LNCaP clone FGC (cell line): ENCODE data around the gene FLII.

Experiments used
- DNase-seq: peaks from one replicate; pipeline ENCODE4 v3.0.0-alpha.2; 2011; ENCODE audit warnings: low read depth
- H3K4me3 ChIP-seq: 2 replicates; pipeline ENCODE4 v1.5.1; 2011; ENCODE audit warnings: mild to moderate bottlenecking, low read depth, low read length, control low read depth
- TF ChIP-seq, protein P1 (sequence below): IDR thresholded peaks from 2 replicates; pipeline ENCODE4 v1.5.1; 2012; ENCODE audit warnings: mild to moderate bottlenecking; ENCODE audit not compliant: control insufficient read depth, insufficient read depth; ENCODE audit errors: extremely low read depth

FLII gene

DNA sequence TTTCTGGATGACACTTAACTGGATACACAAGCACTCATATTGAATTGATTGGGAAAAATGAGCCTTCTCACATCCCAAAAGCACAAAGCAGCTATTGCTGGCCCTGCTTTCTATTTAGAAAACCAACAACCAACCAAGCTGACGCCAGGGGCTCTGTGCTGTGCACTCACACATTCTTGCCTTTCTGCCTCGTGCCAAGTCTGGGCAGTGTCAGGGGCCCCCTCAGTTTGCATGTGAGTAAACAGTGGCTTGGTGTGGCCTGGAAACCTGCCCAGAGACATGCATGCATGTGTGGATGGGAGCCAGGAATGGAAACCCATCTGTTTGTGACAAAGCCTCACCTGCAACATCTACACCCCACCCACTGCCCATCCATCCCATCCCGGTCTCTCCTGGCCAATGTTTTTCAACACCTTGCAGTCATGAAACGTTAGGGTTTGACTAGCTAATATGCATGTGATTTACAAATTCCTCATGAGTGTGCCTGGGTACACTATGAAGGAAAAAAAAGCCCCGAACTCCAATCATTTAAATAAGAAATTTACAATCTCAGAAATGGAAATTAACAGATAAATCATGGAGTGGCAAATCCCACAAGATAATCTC, 22.3 kb upstream of the FLII start:
- no peak overlapping the region for H3K4me3 ChIP-seq
- TF ChIP-seq, protein P1, sequence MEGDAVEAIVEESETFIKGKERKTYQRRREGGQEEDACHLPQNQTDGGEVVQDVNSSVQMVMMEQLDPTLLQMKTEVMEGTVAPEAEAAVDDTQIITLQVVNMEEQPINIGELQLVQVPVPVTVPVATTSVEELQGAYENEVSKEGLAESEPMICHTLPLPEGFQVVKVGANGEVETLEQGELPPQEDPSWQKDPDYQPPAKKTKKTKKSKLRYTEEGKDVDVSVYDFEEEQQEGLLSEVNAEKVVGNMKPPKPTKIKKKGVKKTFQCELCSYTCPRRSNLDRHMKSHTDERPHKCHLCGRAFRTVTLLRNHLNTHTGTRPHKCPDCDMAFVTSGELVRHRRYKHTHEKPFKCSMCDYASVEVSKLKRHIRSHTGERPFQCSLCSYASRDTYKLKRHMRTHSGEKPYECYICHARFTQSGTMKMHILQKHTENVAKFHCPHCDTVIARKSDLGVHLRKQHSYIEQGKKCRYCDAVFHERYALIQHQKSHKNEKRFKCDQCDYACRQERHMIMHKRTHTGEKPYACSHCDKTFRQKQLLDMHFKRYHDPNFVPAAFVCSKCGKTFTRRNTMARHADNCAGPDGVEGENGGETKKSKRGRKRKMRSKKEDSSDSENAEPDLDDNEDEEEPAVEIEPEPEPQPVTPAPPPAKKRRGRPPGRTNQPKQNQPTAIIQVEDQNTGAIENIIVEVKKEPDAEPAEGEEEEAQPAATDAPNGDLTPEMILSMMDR: no peak
- no peak for DNase-seq

DNA sequence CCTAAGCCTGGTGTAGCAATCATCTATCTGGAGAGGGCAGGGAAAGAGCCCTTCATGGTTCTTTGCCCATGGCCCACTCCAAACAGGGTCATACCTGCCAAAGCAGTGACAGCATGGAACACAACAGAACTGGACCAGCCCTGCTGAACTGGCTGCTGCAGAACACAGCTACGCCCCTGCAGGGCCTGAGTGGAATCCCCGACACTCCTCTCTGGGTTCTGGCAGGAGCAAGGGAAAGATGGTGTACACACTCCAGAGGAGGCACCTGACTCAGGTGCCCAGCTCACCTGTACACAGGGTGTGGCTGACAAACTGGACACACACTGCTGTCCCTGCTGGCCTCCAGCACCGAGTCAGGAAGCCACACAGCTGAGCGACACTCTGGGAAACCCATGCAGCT, 21.7 kb upstream of the FLII start:
- TF ChIP-seq, protein P1: no peak
- H3K4me3 ChIP-seq: no peak overlapping the region
- no peak for DNase-seq

DNA sequence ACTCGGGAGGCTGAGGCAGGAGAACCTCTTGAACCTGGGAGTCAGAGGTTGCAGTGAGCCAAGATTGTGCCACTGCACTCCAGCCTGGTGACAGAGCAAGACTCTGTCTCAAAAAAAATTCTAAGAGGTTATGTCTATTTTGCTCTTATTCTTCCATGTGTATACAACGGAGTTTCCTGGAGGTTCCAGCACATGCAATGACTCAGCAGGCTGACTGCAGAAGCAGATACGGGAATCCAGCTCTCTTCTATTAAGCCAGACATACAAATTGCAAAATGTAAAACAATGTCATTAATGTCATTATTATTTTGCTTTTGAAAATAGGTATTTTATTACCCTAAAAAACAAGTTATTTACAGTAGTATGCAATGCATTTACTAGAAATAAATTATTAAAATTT, 20.3 kb upstream of the FLII start:
- H3K4me3 ChIP-seq: no peak overlapping the region
- TF ChIP-seq, protein P1: no peak
- no peak for DNase-seq

DNA sequence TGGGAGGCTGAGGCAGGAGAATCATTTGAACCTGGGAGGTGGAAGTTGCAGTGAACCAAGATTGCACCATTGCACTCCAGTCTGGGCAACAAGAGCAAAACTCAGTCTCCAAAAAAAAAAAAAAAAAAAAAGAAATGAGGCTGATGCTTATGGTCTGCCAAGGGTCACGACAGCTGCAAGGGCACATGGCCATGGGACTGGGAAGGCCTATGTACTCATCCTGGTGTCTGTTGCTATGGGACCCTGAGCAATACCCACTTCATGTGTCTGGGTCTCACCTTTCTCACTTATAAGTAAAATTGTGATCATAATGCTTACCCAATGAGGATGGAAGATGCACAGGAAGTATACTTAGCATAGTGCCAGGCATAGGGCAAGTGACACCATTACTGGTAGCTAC, 18.5 kb upstream of the FLII start:
- TF ChIP-seq, protein P1: no peak
- no peak for DNase-seq
- no peak overlapping the region for H3K4me3 ChIP-seq

DNA sequence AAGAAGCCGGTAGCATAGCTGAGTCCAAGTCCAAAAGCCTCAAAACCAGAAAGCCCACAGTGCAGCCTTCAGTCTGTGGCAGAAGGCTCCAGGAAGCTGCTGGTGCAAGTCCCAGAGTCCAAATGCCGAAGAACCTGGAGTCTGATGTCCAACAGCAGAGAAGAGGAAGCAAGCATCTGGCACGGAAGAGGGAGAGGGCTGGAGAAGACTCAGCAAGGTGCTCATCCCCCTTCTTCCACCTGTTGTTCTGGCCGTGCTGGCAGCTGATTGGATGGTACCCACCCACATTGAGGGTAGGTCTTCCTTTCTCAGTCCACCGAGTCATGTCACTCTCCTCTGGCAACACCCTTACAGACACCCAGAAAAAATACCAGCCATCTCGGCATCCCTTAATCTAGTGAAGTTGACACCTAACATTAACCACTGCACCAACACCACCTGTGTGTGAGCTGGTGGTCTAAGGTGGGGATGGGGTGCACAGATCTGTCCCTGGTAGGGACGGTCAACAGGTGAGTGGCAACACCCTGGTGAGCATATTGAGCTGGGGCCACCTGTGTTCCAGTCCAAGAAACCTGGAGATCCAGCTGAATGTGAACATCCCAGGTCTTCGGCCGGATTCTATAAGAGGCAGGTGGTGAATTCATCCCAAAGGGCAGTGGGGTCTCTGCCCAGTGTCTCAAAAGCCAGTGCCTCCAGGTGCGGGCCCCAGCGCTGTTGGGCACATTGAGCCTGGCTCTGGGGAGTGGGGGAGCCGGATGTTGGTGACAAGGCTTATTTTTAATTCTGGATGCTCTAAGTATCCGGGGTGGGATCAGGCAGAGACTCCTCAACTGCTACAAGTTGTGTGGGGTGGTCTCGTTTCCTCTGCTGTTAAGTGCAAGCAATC, 11.8 kb upstream of the FLII start:
- no peak overlapping the region for H3K4me3 ChIP-seq
- TF ChIP-seq, protein P1: no peak
- no peak for DNase-seq

DNA sequence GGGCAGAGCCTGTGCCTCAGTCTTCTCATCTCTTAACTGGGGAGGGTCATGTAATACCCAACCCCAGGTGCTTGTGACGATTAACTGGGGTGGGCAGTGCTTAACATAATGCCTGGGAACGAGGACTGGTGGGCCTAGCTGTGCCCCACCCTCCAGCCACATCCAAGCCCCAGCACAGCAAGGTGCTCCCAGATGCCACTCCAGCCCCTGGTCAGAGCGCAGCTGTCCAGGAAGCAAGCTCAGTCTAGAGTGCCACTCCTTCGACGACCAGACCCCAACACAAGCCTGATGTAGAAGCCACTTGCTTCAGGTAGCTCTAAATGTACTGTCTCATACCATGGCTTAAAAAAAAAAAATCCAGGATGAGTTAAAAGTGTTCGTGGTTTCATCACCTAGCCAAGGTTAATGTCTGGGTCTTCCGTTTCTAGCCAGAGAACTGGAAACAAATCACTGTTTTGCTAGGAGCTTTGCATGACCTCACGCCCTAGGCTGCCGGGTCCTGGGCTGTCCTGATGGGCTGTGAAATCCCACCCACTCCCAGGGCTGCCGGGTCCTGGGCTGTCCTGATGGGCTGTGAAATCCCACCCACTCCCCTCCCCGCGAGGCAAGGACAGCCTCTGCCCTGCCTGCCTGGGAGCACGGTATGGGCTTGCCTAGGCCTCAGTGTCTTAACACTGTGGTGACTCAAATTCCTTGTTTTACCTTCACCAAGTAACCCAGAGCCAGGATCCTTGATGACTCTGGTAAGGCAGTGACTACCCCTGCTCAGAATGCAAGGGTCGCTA, 9.6 kb upstream of the FLII start:
- no peak for DNase-seq
- TF ChIP-seq, protein P1: no peak
- H3K4me3 ChIP-seq: no peak overlapping the region
